Lower leg skin (tissue), 4 donors: ENCODE measurements around the gene DNAH11. TPM values are rescaled to one million over a fixed set of nuclear protein-coding genes. Genes with fewer than 3 reads are reported as not detected.

Experiments used
- DNase-seq, 2 donors: peaks; one replicate each; pipeline ENCODE4 v3.0.0-alpha.2; 2019; ENCODE audit warnings: low spot score in 2 of 2
- H3K4me3 ChIP-seq: fragments of 200-600 bp; sonication (generic); 2 replicates; pipeline ENCODE4 v1.5.1; 2017; ENCODE audit warnings: mild to moderate bottlenecking, low read depth; ENCODE audit not compliant: poor library complexity, severe bottlenecking
- POLR2A ChIP-seq, 2 donors: fragments of 450-650 bp; IDR thresholded peaks; one replicate each; pipeline ENCODE4 v1.6.1; 2016 to 2017; ENCODE audit warnings: antibody characterized with exemption in 2 of 2, mild to moderate bottlenecking in 1 of 2, moderate library complexity in 1 of 2
- WGBS, 2 donors: methylation state at CpG; one replicate each; pipeline ENCODE4 v1.1.5; 2018; 5-methylcytosine and 5-hydroxymethylcytosine counted together
- intact Hi-C: fragments of 100-400 bp; cut with DNase I; formaldehyde crosslinking; loops from one replicate; pipeline ENCODE4 v1.15.0; 2023; ENCODE audit warnings: low total_unique reads
- total RNA-seq, 4 donors: library from RNA; depleted of rRNA; stranded (reverse); fragments of >200 nt; gene quantifications; one replicate each; pipeline ENCODE4 v1.1.0, GENCODE V29; 2016
- TF ChIP-seq, protein P1 (sequence below), 3 donors: fragments of 450-650 bp; IDR thresholded peaks; one replicate each; pipeline ENCODE4 v1.5.1; 2016; ENCODE audit warnings: antibody characterized with exemption in 3 of 3, mild to moderate bottlenecking in 3 of 3, moderate library complexity in 2 of 3

DNAH11 gene
- total RNA-seq, 4 donors from 2014 or later: 0.88 to 10.0 (median 4.1) TPM

DNA sequence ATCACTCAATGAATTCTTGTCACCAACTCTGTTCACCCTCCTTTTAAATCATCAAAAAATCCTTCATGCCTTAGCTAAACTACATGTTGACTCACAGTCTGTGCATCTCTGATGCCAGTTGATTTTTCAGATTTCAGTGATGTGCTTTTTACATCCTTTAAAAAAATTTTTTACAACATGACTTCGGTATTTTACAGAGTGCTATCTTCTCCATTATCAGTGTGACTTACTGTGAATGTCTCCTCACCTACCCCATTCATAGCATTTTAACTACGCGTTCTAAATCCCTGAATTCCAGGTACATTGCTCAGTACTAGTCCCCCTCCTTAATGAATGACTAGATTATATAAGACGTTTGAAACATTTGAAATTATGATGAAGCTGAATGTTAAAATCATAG is 98.7 kb downstream of the DNAH11 start:
- no peak for TF ChIP-seq POLR2A (IDR thresholded peaks at IDR 0.05)
- TF ChIP-seq, protein P1, sequence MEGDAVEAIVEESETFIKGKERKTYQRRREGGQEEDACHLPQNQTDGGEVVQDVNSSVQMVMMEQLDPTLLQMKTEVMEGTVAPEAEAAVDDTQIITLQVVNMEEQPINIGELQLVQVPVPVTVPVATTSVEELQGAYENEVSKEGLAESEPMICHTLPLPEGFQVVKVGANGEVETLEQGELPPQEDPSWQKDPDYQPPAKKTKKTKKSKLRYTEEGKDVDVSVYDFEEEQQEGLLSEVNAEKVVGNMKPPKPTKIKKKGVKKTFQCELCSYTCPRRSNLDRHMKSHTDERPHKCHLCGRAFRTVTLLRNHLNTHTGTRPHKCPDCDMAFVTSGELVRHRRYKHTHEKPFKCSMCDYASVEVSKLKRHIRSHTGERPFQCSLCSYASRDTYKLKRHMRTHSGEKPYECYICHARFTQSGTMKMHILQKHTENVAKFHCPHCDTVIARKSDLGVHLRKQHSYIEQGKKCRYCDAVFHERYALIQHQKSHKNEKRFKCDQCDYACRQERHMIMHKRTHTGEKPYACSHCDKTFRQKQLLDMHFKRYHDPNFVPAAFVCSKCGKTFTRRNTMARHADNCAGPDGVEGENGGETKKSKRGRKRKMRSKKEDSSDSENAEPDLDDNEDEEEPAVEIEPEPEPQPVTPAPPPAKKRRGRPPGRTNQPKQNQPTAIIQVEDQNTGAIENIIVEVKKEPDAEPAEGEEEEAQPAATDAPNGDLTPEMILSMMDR (IDR thresholded peaks at IDR 0.05): no peak
- WGBS, 2 donors: 84 to 85% methylated on average over 4 of the region's 4 CpGs
- no peak overlapping the region for H3K4me3 ChIP-seq
- no peak for DNase-seq
- intact Hi-C loops: no loop called here

DNA sequence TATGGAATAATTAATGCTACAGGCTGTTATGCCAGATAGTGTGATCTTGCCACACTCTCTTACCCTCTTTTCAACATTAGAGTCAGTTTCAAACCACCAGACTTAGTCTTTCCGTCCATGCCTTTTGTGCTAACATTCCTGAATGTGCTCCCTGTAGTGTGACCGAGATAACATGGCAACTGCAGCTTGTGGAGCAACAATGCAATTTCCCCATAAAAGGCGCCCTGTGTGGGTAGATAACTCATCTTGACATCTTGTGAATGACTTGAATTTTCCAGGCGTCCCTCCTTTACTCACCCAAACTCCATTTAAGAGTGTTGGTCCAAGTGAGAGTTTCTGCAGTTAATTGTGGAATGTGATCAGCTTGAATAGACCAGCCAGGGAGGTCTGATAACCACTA is 99.6 kb downstream of the DNAH11 start:
- intact Hi-C loops: no loop called here
- no peak for DNase-seq
- TF ChIP-seq POLR2A (IDR thresholded peaks at IDR 0.05): no peak
- TF ChIP-seq, protein P1 (IDR thresholded peaks at IDR 0.05): no peak
- WGBS, 2 donors: 78 to 79% methylated on average over 4 of the region's 4 CpGs
- H3K4me3 ChIP-seq: no peak overlapping the region

DNA sequence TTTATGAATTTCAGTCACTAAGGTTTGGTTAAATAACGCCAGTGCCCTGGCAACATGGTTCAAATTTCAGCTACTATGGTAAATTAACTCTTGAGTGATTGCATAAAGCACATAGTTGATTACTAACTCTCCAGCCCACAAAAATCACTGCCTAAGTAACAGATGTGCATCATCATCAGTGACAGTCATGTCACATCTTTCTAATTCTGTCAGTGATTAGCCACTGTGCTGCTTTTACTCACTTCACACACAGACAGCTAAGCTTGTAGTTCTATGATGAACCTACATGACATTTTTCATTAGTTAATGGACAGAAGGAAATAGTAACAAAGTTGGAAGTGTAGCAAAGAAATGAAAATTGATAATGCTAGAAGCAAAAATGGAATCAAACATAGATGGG is 108.9 kb downstream of the DNAH11 start:
- TF ChIP-seq, protein P1 (IDR thresholded peaks at IDR 0.05): no peak
- no peak for TF ChIP-seq POLR2A (IDR thresholded peaks at IDR 0.05)
- WGBS, 2 donors: 66 to 74% methylated on average over 1 of the region's 1 CpG
- intact Hi-C loops: no loop called here

DNA sequence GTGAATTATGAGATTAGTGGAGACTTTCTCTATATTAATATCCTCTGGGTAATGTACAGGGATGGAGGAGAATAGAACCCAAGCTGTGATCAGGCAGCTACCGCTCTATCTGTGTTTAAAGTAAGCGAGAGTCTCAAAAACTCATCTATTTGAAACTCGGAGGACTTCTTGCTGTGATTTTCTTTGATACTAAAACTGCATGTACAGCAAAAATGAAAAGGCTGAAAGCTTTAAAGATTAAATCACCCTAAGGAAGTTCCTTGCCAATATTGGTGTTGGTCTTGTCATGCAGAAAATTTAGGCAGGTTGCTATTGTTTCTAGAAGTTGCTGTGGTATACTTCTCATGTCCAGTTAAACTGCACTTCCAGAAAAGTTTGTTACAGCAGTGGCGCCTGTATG is 110.8 kb downstream of the DNAH11 start:
- intact Hi-C loops: no loop called here
- H3K4me3 ChIP-seq: no peak overlapping the region
- TF ChIP-seq, protein P1 (IDR thresholded peaks at IDR 0.05): no peak
- no peak for TF ChIP-seq POLR2A (IDR thresholded peaks at IDR 0.05)
- 95 to 96% methylated on average over 4 of the region's 4 CpGs for WGBS, 2 donors
- no peak for DNase-seq

More for the DNA sequence above, 108.9 kb downstream of the DNAH11 start:
- no peak for DNase-seq
- H3K4me3 ChIP-seq: no peak overlapping the region

DNA sequence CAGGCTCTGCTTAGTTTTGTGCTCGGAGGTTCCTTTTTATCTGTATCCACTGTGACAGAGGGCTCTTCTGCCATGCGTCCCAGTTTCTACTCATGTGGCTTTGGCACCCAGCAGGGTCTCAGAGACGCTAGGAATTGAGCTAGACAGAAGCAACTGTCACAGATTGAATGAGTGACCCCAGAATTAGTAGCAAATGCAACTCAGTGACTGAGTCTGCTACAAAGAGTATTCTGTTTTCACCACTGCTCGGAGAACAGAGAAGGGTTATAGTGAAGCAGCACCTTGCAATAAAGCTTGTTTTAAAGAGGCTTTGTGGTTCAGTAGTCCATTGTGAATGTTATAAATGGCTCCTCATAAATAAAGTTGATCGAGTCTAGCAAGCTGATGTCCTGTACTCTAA is 113.2 kb downstream of the DNAH11 start:
- no peak overlapping the region for H3K4me3 ChIP-seq
- WGBS, 2 donors: 79 to 81% methylated on average over 5 of the region's 5 CpGs
- intact Hi-C loops: no loop called here

DNA sequence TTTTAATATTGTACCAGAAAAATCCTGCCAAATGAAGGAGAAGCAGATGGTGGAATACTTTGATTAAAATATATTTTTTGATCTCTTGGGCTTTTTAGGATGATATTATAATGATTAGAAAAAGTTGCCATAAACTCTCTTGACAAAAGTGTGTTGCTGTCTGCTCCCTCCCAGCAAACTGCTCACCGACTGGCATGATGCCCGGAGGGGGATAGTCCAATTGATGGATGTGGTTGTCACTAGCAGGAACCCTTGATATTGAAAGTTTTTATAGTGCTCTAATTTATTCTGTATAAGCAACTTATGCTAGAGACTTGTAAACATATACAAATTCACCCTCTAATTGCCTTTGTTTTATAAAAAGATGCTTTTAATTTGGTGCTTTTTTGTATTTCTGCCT is 114.0 kb downstream of the DNAH11 start:
- intact Hi-C loops: no loop called here
- WGBS, 2 donors: 61 to 62% methylated on average over 2 of the region's 2 CpGs
- no peak for TF ChIP-seq POLR2A (IDR thresholded peaks at IDR 0.05)
- no peak for DNase-seq
- H3K4me3 ChIP-seq: no peak overlapping the region

More for the DNA sequence above, 113.2 kb downstream of the DNAH11 start:
- TF ChIP-seq, protein P1 (IDR thresholded peaks at IDR 0.05): no peak
- TF ChIP-seq POLR2A (IDR thresholded peaks at IDR 0.05): no peak
- no peak for DNase-seq
